ENCODE results near the gene SLC1A4.

GRCh38 chr2:64958556-64958955 is 30.6 kb upstream of the SLC1A4 start:
- TF ChIP-seq POLR2A (IDR thresholded peaks at IDR 0.05; ENCODE audit: low read depth, low read length), result no peak
- TF ChIP-seq POLR2AphosphoS5 (IDR thresholded peaks at IDR 0.05; ENCODE audit: low read depth, low read length), result no peak
- TF ChIP-seq TAF1 (IDR thresholded peaks at IDR 0.05; ENCODE audit: low read depth, low read length), result no peak
